GM12864 (cell line): ENCODE data around the gene SARM1.

Experiments
- DNase-seq: peaks from one replicate; pipeline ENCODE4 v3.0.0-alpha.2; 2011; ENCODE audit warnings: low read depth
- H3K4me3 ChIP-seq: 2 replicates; pipeline ENCODE4 v1.5.1; 2011; ENCODE audit warnings: mild to moderate bottlenecking, low read depth, low read length, control low read depth
- TF ChIP-seq, protein P1 (sequence below): IDR thresholded peaks from 2 replicates; pipeline ENCODE4 v1.5.1; 2011; ENCODE audit warnings: low read depth, mild to moderate bottlenecking, moderate library complexity, low read length, control low read depth, inconsistent platforms; ENCODE audit errors: missing control alignments

Gene SARM1

DNA sequence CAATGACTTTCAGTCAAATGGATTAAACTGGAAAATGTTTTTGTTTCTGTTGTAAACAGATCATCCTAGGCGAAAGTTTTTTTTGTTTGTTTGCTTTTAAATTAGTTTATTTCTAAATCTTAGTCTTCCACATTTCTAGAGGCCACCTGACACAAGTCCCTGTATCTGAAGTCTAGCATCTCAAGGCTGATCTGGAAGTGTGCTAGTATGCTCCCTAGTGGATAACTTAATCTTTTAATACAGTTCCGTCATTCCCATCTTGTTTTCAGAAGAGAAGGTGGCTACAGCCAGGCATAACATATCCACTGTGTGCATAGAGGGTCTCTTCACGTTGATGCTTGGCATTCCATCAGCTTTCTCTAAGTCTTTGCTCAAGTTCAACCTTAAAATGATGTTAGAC lies 43.8 kb upstream of the SARM1 start:
- no peak for DNase-seq
- TF ChIP-seq, protein P1, sequence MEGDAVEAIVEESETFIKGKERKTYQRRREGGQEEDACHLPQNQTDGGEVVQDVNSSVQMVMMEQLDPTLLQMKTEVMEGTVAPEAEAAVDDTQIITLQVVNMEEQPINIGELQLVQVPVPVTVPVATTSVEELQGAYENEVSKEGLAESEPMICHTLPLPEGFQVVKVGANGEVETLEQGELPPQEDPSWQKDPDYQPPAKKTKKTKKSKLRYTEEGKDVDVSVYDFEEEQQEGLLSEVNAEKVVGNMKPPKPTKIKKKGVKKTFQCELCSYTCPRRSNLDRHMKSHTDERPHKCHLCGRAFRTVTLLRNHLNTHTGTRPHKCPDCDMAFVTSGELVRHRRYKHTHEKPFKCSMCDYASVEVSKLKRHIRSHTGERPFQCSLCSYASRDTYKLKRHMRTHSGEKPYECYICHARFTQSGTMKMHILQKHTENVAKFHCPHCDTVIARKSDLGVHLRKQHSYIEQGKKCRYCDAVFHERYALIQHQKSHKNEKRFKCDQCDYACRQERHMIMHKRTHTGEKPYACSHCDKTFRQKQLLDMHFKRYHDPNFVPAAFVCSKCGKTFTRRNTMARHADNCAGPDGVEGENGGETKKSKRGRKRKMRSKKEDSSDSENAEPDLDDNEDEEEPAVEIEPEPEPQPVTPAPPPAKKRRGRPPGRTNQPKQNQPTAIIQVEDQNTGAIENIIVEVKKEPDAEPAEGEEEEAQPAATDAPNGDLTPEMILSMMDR, result no peak
- no peak overlapping the region for H3K4me3 ChIP-seq

DNA sequence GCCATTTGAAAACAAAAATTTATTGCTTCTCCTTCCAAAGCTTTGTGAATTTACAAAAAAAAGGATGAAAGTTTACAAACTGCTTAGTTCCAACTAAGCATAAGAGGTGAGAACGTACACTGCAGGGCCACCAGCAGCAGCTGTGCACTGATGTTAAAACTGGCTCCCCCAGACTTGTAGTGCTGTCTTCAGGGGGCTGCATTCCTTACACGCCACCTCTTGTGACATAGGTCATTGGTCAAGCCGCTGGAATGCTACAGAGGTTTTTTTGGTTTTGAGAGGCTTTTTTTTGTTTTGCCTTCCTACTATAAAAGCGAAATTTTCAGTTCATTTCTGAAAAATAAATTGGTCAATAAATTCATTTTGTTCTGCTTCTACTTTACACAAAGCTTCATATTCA lies 43.2 kb upstream of the SARM1 start:
- DNase-seq, result no peak
- no peak overlapping the region for H3K4me3 ChIP-seq
- TF ChIP-seq, protein P1, result no peak

DNA sequence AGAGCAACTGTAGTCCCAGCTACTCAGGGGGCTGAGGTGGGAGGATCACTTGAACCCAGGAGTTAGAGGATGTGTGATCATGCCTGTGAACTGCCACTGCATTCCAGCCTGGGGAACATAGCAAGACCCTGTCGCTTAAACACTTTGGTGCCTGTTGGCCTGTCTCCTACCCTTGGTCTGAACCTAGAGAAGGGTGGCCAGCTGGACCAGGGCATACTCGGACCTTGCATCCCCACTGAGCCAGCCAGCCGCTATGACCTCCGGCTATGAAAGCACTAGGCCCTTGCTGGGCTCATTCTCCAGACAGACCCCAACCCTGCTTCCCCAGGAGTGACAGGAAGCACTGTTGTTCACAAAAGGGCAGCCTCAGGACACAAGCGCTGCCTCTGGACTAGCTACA lies 40.8 kb upstream of the SARM1 start:
- no peak overlapping the region for H3K4me3 ChIP-seq
- no peak for DNase-seq
- TF ChIP-seq, protein P1, result no peak

DNA sequence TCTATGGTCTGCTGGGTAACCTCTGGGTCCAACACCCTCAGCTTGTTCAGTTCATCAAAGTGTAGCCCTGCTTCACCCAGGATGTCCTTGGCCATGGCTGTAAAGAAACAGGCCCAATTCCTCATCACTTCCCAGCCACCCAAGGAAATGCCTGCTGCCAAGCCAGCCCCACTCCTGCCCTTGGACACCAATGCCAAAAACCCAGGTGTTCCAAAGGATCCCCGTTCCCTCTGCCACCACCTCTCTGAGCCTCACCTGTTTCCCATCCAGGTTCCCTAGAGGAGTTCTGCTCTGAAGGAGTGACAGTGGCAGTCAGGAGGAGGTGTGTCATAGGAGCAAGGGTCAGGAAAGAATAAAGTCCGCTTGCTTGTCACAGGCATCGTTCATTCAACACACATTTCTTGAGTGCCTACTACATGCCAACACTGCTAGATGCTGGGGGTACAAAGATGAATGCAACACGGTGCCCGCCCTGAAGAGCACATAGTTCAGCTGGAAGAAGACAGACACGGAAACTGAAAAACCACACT lies 39.5 kb upstream of the SARM1 start:
- TF ChIP-seq, protein P1, result no peak
- no peak overlapping the region for H3K4me3 ChIP-seq
- DNase-seq, result no peak

DNA sequence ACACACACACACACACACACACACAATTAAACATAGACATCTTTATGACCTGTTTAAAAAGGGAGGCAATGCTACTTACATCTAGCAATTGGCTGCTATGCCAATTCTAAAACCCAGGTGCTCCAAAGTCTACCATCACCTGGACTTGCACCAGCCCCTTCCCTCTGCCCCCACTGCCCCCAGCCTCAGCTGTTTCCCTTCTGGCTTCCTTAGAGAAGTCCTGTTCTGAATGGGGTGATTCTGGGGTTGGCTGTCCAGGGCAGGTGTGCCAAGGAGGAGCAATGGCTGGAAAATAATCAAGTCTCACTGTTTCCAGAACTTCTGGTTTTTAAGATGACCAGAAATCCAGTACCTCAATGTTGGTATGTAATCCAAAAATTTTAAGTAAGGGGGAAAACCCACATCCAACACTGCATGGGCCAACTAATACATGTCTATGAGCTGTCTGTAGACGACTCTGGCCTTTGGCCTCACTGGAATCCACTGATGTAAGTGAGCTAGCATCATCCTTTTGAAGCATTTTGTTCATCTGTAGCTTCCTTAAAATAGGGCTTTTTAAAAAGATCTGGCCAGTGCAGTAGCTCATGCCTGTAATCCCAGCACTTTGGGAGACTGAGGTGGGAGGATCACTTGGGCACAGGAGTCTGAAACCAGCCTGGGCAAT lies 38.3 kb upstream of the SARM1 start:
- TF ChIP-seq, protein P1, result no peak
- DNase-seq, result no peak
- no peak overlapping the region for H3K4me3 ChIP-seq

DNA sequence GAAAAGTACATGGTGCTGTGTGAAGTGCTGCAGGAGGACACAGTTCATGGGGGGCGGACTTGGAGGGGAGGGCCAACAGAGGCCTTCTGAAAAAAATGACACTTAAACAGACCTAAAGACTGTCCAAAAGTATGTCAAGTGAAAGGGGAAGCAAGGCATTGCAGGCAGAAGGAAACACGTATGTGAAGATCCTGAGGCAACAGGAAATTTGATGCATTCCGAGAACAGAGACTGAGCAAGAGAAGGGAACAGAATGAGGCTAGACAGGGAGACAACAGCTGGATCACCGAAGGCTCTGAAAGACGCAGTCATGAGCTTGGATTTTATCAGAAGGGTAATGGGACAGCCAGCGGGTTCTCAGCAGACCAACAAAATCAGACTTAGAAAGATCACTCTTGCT lies 37.3 kb upstream of the SARM1 start:
- peak overlapping the region; percentile 77 for H3K4me3 ChIP-seq
- TF ChIP-seq, protein P1, result no peak
- DNase-seq, result no peak

DNA sequence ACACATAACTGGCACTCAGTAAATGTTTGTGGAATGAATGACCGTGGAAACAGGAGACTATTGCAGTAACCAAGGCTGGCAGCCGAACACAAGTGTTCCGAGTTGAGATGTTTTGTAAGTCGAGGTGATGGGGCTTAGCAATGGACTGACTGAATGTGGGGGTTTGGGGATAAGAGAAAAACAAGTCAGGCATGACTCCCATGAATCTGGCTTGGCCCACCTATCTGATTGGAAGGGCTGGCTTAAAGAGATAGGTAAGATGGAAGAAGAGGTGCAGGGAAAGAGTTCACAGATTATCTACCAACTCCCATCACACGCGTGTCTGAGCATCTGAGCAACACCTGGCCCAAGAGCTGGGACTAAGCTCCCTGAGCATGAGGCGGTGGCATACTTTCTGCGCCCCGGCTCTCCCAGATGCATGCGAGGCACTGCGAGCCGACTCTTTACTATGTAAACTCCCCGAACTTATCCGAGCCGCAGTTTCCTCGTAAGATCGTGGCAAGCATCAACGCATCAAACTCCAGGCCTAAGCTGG lies 36.8 kb upstream of the SARM1 start:
- DNase-seq, result no peak
- peak overlapping the region; percentile 77 for H3K4me3 ChIP-seq
- TF ChIP-seq, protein P1, result no peak
